HG02610 (cell line): ENCODE measurements around the gene ASTN2.
"Not testable (repeated sequence)": the region's sequence is repeated elsewhere in the genome, so short reads cannot be mapped to it uniquely, and the experiment has no call there.

Experiments
- ATAC-seq: cut with Tn5 transposase; IDR thresholded peaks from one replicate; pipeline ENCODE4 v1.9.1; 2021; ENCODE audit warnings: mild to moderate bottlenecking, moderate library complexity; ENCODE audit not compliant: unreplicated experiment

The ASTN2 gene

DNA sequence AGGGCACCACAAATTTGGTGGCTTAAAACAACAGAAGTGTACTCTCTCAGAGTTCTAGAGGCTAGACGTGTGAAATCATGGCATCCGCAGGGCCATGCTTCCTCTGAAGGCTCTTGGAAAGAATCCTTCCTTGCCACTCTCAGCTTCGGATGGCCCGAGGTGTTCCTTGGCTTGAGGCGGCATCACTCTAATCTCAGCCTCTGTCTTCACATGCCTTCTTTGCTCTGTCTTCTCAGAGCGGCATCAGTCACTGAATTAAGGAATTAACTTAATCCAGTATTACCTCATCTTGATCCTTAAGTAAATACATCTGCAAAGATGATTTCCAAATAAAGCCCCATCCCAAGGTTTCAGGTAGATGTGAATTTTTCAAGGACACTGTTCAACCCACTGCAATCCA is 938.9 kb downstream of the ASTN2 start:
- no peak for ATAC-seq

GRCh38 chr9:116475201-116475600 is 939.7 kb downstream of the ASTN2 start:
- no peak for ATAC-seq

- no peak for ATAC-seq
These were observed 942.8 kb downstream of the ASTN2 start for GRCh38 chr9:116471944-116472506.

DNA sequence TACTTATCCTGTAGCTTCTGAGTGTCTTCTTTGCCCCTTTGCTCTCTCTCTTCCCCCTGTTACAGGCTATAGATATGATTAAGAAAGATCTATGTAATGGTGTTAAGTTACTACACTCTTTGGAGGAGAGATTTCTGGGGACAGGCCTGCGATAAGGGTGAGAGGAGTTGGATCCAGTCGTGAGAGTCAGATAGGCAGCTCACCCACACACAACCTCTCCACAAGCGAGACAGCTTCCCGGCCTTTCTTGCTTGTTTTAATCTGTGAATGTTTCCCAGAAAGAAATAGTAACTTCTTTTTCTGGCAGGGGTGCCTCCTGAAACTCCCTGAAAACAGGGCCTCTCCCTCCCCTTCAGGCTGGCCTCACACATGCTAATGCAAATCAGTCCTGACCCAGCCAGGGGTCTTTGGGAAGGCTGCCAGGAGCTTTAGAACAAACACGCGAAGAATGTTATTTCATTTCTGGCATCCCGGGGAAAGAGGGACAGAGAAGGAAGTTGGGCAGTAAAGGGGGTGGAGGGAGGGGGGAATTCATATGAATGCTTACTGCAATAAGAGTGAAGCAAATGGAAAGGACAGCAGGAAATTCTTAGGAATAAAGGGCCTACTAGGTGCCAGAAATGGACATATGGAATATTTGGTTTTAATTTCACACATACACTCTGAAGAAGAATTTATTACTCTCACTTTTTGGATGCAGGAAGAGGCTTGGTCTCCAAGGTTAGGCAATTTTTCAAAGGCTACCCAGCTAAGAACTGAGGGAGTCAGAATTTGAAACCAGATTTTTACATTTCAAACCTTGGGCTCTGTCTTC is 943.6 kb downstream of the ASTN2 start:
- no peak for ATAC-seq

DNA sequence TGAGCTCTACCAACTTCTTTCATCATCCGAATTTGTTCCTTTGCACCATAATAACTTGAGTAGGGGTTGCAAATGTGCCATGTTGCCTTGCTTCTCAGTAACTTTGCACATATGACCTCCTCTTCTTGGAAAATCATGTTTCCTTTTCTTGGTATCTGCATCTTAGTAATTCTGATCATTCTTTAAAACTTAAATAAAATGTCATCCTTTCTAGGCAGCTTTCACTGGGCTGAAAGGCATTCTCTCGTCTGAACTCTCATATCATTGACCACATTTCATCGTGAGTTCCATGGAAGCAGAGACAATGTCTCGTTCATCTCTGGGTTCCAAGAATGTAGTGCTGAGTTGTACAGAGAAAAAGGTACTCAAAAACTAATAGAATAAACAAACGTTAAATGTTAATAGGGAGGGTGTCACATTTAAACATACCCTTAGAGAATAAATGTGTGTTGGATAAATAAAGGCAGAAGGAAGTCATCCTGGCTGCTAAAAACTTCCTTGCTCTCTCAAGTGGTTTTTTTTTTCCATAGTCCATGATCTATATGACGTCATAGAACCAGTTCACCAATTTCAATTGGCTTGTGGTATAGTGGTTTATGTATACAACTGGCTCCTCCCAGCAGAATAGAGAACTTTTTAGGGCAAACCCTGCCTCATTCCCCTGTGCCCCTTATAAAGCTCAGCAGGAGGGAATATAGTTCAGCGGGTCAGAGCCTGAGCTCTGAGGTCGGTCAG is 945.9 kb downstream of the ASTN2 start:
- no peak for ATAC-seq

DNA sequence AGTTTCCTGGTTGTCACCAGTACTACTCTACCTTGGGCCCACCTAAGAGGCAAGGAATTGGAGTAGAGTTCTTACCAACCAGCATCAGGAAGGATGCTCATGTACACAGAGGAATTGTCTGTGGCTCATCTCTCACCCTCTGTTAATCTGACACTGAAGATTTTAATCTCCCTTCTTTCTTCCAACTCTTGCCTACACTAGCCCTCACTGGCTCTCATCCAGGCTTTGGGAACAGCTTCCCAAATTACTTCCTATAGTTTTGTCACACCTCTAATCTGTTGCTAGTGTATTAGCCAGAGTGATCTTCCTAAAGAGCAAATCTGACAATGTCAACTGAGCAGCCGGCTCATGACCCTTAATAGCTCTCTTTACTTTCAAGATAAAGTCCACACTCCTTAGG is 946.5 kb downstream of the ASTN2 start:
- ATAC-seq = no peak

DNA sequence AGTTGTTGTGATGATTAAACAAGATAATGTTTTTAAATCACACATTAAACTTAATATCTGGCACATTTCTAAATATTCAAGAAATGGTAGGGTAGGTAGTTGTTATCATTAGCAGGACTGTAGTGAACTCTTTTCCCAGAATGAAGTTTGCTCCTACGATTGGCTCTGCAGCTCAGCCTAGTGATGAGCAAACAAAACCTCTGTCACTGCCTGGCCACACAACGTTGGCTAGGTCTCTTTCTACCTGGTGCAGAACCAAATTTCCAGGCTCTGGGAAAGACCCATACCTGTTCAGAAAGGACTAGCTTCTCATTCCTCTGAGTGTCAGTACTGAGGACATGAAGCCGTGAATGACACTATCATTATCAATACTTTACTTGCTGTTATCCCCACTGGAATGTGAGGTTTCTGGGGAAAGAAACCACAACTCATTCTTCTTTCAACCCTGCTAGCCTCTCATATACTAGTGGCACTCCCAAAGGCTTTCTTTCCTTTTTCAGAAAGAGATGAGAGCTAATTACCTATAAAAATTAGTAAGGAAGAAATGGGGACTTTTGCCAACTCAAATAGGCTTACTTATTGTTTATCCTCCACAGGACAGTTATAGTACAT is 947.0 kb downstream of the ASTN2 start:
- no peak for ATAC-seq

GRCh38 chr9:116466271-116467235 is 948.3 kb downstream of the ASTN2 start:
- no peak for ATAC-seq

DNA sequence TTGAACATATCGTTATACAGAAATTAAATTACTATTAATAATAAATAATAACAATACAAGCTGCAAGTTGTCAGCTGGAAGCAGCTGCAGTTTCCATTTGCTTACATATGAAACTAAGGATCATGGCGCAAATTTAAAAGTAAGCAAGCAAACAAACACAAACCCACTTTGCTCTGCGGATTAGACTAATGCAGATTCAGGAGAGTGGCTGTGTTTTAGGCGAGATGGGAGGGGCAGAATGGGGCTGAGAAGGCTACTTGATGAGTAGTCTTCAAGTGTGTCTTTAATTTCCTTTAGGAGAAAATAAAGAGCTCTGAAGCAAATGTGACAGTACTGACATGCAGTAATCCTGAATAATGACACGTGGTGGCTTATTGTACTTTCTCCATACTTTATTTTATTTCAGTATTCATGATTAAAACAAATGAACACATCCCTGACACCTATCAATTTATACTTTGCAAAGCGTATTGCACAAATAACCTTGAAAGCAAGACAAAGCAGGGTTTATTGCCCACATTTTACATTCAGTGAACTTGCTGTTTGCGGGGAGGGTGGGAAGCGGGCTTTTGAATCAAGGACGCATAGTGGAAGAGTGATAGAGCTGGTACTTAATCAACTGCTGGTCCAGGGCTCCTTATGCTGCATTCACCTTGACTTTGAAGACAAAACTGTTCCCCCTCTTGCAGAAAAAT is 949.1 kb downstream of the ASTN2 start:
- ATAC-seq = no peak

- no peak for ATAC-seq
These were observed 949.8 kb downstream of the ASTN2 start for GRCh38 chr9:116464987-116465571.

DNA sequence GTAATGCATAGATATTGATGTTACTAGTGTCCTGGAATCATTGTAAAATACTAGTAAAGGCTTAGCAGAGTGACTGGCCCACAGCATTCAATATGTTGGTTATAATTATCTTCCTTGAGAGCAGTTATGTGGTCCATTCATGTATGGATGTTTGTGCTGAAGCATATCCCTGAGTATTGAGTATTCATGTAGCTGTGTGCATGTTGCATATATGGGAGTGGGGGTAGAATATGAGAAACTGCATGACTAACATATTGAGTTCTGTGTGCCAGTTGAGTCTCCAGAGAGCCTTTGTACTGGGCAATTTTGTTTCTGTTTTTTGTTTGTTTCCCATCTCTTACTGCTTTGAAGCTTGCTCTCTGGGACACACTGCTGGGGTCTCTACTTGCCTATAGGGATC is 950.4 kb downstream of the ASTN2 start:
- no peak for ATAC-seq

DNA sequence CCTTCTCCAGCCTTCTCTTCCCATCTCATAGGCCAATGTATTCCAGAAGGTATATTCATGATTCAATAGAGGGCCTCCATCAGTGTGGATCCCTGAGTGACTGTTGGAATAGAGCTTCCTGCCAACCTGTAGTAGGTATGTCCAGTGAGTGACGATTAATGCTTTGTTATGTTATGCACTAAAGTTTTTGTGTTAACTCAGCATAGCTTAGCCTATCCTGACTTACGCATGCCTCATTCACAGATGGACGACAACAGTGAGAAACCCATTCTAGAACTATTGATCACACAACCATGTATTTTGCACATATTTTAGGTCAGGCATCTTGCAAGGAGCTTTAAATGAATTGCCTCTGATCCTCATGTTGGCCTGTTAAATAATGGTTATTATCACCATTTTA is 953.2 kb downstream of the ASTN2 start:
- ATAC-seq = no peak

- no peak for ATAC-seq
These were observed 954.8 kb downstream of the ASTN2 start for GRCh38 chr9:116460026-116460425.

DNA sequence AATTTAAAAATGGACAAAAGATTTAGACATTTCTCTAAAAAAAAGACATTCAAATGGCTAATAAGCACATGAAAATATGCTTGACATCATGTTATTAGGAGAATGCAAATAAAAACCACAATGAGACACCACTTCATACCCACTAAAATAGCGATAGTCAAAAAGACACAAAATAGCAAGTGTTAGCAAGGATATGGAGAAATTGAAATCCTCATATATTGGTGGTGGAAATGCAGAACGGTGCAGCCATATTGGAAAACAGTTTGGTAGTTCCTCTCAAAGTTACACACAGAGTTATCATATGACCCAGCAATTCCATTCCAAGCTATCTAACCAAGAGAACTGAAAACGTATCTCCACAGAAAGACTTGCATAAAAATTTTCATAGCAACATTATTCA is 955.3 kb downstream of the ASTN2 start:
- no peak for ATAC-seq

DNA sequence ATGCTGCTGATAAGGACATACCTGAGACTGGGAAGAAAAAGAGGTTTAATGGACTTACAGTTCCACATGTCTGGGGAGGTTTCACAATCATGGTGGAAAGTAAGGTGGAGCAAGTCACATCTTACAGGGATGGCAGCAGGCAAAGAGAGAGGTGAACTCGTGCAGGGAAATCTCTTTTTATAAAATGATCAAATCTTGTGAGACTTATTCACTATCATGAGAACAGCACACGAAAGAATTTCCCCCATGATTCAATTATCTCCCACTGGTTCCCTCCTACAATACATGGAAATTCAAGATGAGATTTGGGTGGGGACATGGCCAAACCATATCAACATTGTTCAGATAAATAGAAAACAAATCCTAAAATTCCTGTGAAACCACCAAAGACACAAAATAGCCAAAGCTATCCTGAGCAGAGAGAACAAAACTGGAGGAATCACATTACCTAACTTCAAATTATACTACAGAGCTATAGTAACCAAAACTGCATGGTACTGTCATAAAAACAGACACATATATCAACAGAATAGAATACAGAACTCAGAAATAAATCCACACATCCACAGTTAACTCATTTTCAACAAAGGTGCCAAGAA is 958.3 kb downstream of the ASTN2 start:
- ATAC-seq = no peak

DNA sequence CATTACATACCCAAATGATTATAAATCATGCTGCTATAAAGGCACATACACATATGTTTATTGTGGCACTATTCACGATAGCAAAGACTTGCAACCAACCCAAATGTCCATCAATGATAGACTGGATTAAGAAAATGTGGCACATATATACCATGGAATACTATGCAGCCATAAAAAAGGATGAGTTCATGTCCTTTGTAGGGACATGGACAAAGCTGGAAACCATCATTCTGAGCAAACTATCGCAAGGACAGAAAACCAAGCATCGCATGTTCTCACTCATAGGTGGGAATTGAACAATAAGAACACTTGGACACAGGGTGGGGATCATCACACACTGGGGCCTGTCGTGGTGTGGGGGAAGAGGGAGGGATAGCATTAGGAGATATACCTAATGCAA is 960.3 kb downstream of the ASTN2 start:
- not testable (repeated sequence) for ATAC-seq

DNA sequence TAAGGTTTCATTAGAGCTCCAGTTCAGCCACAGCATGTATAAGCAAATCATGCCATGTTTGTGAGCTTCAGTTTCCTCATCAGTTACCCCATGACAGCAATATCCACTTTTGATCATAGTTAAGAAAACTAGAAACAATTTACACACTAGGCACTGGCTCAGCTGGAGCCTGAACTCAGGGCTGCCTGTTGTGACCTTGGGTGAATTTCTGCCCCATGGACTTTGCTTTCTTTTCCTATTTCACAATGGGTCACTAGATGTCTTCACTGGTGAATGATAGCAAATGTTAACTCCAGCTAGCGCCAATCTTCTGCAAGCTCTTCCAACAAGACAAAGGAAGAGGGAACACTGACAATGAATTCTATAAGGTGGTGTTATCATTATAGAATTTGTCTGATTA is 961.1 kb downstream of the ASTN2 start:
- no peak for ATAC-seq

DNA sequence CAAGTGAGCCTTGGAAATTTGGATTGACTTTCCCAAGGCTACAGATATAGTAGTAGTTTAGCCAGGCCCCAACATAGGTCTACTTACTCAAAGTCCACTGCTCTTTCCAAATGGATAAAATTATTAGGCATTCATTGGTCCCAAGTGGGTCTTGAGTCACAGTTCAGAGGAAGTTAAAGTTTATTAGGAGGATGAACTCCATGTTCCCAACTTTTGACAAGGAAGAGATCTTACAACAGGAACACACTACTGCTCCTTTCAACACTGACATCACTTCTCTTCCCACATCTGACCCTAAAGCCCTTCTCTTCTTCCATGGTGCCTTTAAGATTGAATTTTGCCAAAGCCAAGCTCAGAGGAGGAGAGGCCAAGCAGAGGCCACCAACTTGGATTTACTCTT is 962.2 kb downstream of the ASTN2 start:
- ATAC-seq = no peak

GRCh38 chr9:116452227-116452626 is 962.6 kb downstream of the ASTN2 start:
- no peak for ATAC-seq
